ENCODE data around the gene IGDCC3.

Gene IGDCC3

GRCh38 chr15:65333856-65334255, 43.9 kb downstream of the IGDCC3 start:
- peaks cover 62% of the 10 kb centered on the region for H3K36me3 ChIP-seq (ENCODE audit: insufficient read depth, insufficient read length, low read length)
- H3K4me1 ChIP-seq (ENCODE audit: insufficient read depth, insufficient read length), result peaks cover 46% of the 10 kb centered on the region
- no peaks in the 10 kb centered on the region for H3K27me3 ChIP-seq (ENCODE audit: insufficient read depth, insufficient read length)

DNA sequence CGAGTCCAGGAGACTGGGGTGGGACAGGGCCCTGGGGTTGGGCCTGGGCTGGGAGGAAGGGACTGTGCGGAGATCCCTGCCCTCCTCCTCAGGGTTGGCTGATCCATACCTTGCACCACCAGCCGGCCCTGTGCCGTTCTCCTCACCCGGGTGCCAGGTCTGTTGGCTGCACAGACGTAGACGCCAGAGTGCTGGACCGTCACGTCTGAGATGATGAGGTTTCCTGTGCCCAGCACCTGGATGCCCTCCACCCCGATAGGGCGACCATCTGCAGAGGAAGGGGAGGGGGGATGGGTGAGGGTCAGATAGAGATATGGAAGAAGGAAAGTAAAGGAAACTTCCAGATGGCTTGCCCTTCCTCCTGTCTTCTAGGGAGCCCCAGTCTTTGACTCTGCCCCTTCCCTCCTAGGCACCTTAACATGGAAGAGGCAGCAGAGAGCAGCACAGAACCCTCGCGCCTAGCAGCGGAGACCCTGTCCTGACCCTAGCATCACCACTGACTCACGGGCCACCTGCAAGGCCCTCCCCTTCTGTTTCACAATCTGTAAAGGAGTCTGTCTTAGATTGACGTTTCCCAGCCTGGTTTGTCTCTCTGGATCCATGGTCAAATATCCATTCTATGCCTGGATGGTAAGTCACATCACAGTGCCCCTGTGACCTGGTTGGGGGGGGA, 44.5 kb downstream of the IGDCC3 start:
- Histone ChIP-seq H3K4me3 (ENCODE audit: insufficient read length, low read depth) (no peak overlapping the region), H3K9ac (ENCODE audit: insufficient read length, low read depth) (no peak overlapping the region), H3K9me3 (ENCODE audit: insufficient read depth, low read length) (no peaks in the 10 kb centered on the region), H3K4me1 (ENCODE audit: insufficient read depth, insufficient read length) (peaks cover 43% of the 10 kb centered on the region), H3K27me3 (ENCODE audit: insufficient read depth, insufficient read length) (no peaks in the 10 kb centered on the region), H3K36me3 (ENCODE audit: insufficient read depth, insufficient read length, low read length) (peaks cover 68% of the 10 kb centered on the region)
- no peak for TF ChIP-seq ZNF274 (IDR thresholded peaks at IDR 0.05; ENCODE audit: low read depth, low read length)
- TF ChIP-seq YY1 (IDR thresholded peaks at IDR 0.05; ENCODE audit: insufficient read depth, insufficient read length), result no peak
- TF ChIP-seq SUZ12 (IDR thresholded peaks at IDR 0.05; ENCODE audit: extremely low read depth, insufficient read depth, insufficient read length), result no peak
- no peak for DNase-seq (ENCODE audit: low read depth, low spot score)

More at GRCh38 chr15:65333856-65334255, 43.9 kb downstream of the IGDCC3 start:
- H3K4me3 ChIP-seq (ENCODE audit: insufficient read length, low read depth), result no peak overlapping the region
- TF ChIP-seq ZNF274 (IDR thresholded peaks at IDR 0.05; ENCODE audit: low read depth, low read length) (no peak), SUZ12 (IDR thresholded peaks at IDR 0.05; ENCODE audit: extremely low read depth, insufficient read depth, insufficient read length) (no peak), YY1 (IDR thresholded peaks at IDR 0.05; ENCODE audit: insufficient read depth, insufficient read length) (no peak)
- H3K9ac ChIP-seq (ENCODE audit: insufficient read length, low read depth), result peak overlapping the region; percentile 39
- H3K9me3 ChIP-seq (ENCODE audit: insufficient read depth, low read length), result no peaks in the 10 kb centered on the region
- no peak for DNase-seq (ENCODE audit: low read depth, low spot score)

GRCh38 chr15:65332391-65333147, 45.2 kb downstream of the IGDCC3 start:
- TF ChIP-seq YY1 (IDR thresholded peaks at IDR 0.05; ENCODE audit: insufficient read depth, insufficient read length), result no peak
- TF ChIP-seq SUZ12 (IDR thresholded peaks at IDR 0.05; ENCODE audit: extremely low read depth, insufficient read depth, insufficient read length), result no peak
- TF ChIP-seq ZNF274 (IDR thresholded peaks at IDR 0.05; ENCODE audit: low read depth, low read length), result no peak
- H3K27me3 ChIP-seq (ENCODE audit: insufficient read depth, insufficient read length), result no peaks in the 10 kb centered on the region
- no peak overlapping the region for H3K4me3 ChIP-seq (ENCODE audit: insufficient read length, low read depth)
- no peaks in the 10 kb centered on the region for H3K9me3 ChIP-seq (ENCODE audit: insufficient read depth, low read length)
- H3K9ac ChIP-seq (ENCODE audit: insufficient read length, low read depth), result peak overlapping the region; percentile 51
- H3K4me1 ChIP-seq (ENCODE audit: insufficient read depth, insufficient read length), result peaks cover 40% of the 10 kb centered on the region
- peaks cover 75% of the 10 kb centered on the region for H3K36me3 ChIP-seq (ENCODE audit: insufficient read depth, insufficient read length, low read length)
- no peak for DNase-seq (ENCODE audit: low read depth, low spot score)

DNA sequence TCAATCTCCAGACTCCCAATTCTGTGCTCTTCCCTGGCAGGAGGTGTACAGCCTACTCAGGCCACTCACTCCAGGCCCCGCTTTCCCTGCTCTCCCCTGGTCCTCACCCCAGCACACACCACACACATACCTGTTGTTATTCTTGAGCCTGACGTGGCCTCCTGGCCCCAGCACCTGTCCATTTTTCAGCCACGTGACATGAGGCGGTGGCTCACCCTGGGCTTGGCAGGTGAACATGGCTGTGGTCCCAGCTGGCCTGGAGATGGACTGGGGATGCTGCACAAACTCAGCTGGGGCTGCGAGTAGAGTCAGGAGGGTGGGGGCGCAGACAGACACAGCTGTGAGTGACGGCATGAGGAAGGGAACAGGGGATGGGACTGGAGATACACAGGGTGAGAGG, 46.0 kb downstream of the IGDCC3 start:
- no peaks in the 10 kb centered on the region for H3K9me3 ChIP-seq (ENCODE audit: insufficient read depth, low read length)
- peaks cover 79% of the 10 kb centered on the region for H3K36me3 ChIP-seq (ENCODE audit: insufficient read depth, insufficient read length, low read length)
- H3K27me3 ChIP-seq (ENCODE audit: insufficient read depth, insufficient read length), result no peaks in the 10 kb centered on the region
- no peak for DNase-seq (ENCODE audit: low read depth, low spot score)
- peak overlapping the region; percentile 17 for H3K9ac ChIP-seq (ENCODE audit: insufficient read length, low read depth)
- TF ChIP-seq YY1 (IDR thresholded peaks at IDR 0.05; ENCODE audit: insufficient read depth, insufficient read length), result no peak
- no peak for TF ChIP-seq SUZ12 (IDR thresholded peaks at IDR 0.05; ENCODE audit: extremely low read depth, insufficient read depth, insufficient read length)
- no peak for TF ChIP-seq ZNF274 (IDR thresholded peaks at IDR 0.05; ENCODE audit: low read depth, low read length)
- no peak overlapping the region for H3K4me3 ChIP-seq (ENCODE audit: insufficient read length, low read depth)
- H3K4me1 ChIP-seq (ENCODE audit: insufficient read depth, insufficient read length), result peaks cover 33% of the 10 kb centered on the region

- peaks cover 31% of the 10 kb centered on the region for H3K4me1 ChIP-seq (ENCODE audit: insufficient read depth, insufficient read length)
- peak overlapping the region; percentile 29 for H3K9ac ChIP-seq (ENCODE audit: insufficient read length, low read depth)
- no peak for DNase-seq (ENCODE audit: low read depth, low spot score)
- H3K36me3 ChIP-seq (ENCODE audit: insufficient read depth, insufficient read length, low read length), result peaks cover 79% of the 10 kb centered on the region
- no peak for TF ChIP-seq SUZ12 (IDR thresholded peaks at IDR 0.05; ENCODE audit: extremely low read depth, insufficient read depth, insufficient read length)
- no peak for TF ChIP-seq ZNF274 (IDR thresholded peaks at IDR 0.05; ENCODE audit: low read depth, low read length)
- TF ChIP-seq YY1 (IDR thresholded peaks at IDR 0.05; ENCODE audit: insufficient read depth, insufficient read length), result no peak
- no peak overlapping the region for H3K4me3 ChIP-seq (ENCODE audit: insufficient read length, low read depth)
- no peaks in the 10 kb centered on the region for H3K9me3 ChIP-seq (ENCODE audit: insufficient read depth, low read length)
- H3K27me3 ChIP-seq (ENCODE audit: insufficient read depth, insufficient read length), result no peaks in the 10 kb centered on the region
Observed at GRCh38 chr15:65330934-65331645, 46.7 kb downstream of the IGDCC3 start.

DNA sequence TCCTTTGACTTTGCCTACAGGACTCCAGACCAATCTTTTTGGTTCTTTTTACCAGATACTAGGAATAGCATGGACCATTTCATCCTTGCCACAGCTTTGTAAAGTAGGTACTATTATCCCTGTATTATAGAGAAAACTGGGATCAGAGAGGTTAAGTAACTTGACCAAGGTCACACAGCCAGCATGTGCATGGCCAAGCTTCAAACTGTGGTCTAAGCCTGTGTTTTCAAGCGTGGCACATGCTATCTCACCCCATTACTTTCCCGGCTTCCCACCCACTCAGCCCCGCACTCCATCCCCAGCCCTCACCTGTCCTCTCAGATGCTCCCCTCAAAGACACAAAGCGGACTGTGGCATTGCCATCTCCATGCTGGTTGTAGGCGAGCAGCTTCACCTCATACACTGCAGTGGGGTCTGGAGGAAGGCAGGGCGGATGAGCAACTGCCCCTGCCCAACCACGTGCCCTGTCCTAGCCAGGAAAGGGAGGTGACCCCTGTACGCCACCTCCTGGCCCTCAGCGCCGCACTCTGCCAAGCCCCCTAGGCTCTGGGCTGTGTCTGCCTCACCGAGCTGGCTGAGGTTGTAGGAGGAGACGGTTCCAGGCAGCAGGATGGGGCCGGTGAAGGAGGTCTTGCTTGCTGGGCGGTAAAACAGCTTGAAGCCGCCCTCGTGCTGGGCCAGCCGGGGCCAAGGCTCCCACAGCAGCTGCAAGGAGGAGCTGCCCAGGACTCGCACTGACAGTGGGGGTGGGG, 47.6 kb downstream of the IGDCC3 start:
- TF ChIP-seq YY1 (IDR thresholded peaks at IDR 0.05; ENCODE audit: insufficient read depth, insufficient read length), result no peak
- TF ChIP-seq SUZ12 (IDR thresholded peaks at IDR 0.05; ENCODE audit: extremely low read depth, insufficient read depth, insufficient read length), result no peak
- no peak for TF ChIP-seq ZNF274 (IDR thresholded peaks at IDR 0.05; ENCODE audit: low read depth, low read length)
- no peaks in the 10 kb centered on the region for H3K9me3 ChIP-seq (ENCODE audit: insufficient read depth, low read length)
- no peaks in the 10 kb centered on the region for H3K27me3 ChIP-seq (ENCODE audit: insufficient read depth, insufficient read length)
- DNase-seq (ENCODE audit: low read depth, low spot score), result no peak
- peaks cover 72% of the 10 kb centered on the region for H3K36me3 ChIP-seq (ENCODE audit: insufficient read depth, insufficient read length, low read length)
- no peak overlapping the region for H3K4me3 ChIP-seq (ENCODE audit: insufficient read length, low read depth)
- H3K4me1 ChIP-seq (ENCODE audit: insufficient read depth, insufficient read length), result peaks cover 23% of the 10 kb centered on the region
- H3K9ac ChIP-seq (ENCODE audit: insufficient read length, low read depth), result peak overlapping the region; percentile 1
